ENCODE data around the gene CACNA1I. TPM values are rescaled to one million over a fixed set of nuclear protein-coding genes. Genes with fewer than 3 reads are reported as not detected.

Gene CACNA1I
- polyA plus RNA-seq, 1 donor: 1.1 TPM

DNA sequence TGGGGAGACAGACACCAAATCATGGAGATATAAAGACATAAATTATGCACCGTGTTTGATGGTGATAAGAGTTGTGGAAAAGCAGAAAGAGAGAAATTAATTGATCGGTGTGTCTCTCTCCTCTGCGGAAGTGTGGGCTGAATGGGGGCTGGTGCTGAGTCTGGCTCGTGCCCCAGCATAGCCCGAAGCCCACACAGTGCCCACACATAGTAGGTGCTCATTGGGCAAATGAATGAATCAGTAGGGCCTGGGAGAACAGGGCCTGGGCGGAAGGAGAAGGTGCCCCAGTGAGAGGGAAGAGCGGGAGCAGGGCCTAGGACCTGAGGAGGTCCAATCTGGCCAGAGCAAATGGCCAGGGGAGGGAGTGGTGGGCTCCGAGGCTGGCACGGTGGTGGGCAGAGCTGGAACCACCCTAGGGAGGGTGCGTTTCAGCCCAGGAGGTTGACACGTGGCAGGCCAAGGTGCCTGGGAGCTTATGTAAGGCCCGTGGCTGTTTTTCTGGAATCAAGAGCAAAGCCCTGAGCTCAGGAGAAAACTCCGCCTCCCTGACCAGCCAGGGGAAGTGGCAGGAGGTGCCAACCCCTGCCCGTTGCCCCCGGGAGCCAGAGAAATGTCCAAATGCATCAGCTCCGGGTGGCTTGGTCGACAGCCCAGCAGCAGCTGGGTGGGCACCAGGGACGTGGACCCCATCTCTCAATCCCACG is 2.1 kb upstream of the CACNA1I start:
- no peak for DNase-seq

DNA sequence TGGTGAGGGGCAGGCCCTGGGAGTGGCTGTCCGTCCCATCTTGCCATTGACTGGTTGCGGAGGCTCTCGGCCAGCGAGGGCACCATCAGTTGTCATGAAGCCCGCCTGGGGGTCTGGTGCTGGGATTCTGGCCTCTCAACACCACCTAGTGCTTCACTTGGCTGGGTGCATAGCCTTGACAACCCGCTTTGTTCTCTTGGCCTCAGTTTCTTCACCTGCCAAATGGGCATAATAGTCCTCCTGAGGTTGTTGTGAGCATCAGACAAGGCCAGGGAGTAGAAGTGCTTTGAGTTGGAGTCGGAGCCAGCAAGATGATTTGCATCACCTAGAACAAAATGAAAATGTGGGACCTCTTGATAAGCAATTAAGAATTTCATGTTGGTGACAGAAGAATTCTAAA is 1.5 kb upstream of the CACNA1I start:
- no peak for DNase-seq

DNA sequence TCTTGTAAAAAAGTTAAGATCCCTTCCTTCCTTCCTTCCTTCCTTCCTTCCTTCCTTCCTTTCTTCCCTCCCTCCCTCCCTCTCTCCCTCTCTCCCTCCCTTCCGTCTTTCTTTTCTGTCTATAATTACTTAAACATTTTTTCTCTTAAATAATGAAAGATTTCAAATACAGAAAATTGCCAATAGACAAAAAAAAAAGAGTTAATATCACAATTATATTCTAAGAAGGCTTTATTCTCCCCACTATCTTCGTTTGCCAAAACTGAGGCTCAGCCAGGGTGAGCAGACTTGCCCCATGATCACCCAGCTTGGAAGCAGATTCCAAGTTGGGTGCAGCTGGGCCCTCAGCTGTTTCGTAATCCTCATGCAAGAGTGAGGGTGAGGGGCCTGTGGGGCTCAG is 327 bp upstream of the CACNA1I start:
- no peak for DNase-seq

DNA sequence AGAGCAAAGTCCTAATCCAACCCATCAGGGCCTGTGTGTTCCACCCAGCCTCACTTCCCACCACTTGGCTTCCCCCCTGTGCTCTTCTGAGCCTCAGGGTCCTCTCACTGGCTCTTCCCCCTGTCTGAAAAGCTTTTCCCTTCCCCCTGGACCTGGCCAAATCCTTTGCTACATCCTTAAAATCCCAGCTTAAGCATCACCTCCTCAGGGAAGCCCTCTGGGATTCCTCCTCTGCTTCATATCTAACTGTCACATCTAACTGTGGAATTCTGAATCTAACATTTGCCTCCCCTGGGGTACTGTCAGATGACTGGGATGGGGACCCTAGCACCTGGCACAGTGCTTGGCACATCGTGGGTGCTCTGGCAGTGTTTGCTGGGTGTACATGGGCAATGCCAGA is 985 bp downstream of the CACNA1I start:
- DNase-seq: no peak

GRCh38 chr22:39574779-39575551 is 4.4 kb downstream of the CACNA1I start:
- no peak for DNase-seq

GRCh38 chr22:39575552-39575825 is 4.9 kb downstream of the CACNA1I start:
- no peak for DNase-seq

DNA sequence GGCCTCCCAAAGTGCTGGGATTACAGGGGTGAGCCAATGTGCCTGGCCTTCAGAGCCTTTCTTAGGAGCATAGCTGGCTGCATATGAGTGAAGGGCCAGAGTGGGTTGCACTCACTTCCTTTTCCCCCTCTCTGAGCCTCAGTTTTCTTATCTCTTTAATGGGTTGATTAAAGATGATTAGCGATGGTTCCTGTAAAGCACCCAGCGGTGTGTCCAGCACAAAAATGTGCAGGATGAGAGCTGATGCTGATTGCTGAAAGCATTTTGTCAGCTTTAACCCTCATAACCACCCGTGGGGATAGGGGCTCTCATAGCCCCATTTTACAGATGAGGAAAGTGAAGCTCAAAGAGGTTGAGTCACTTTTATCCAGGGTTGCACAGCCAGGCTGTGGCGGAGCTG is 5.5 kb downstream of the CACNA1I start:
- DNase-seq: no peak

GRCh38 chr22:39577366-39577765 is 6.8 kb downstream of the CACNA1I start:
- no peak for DNase-seq

DNA sequence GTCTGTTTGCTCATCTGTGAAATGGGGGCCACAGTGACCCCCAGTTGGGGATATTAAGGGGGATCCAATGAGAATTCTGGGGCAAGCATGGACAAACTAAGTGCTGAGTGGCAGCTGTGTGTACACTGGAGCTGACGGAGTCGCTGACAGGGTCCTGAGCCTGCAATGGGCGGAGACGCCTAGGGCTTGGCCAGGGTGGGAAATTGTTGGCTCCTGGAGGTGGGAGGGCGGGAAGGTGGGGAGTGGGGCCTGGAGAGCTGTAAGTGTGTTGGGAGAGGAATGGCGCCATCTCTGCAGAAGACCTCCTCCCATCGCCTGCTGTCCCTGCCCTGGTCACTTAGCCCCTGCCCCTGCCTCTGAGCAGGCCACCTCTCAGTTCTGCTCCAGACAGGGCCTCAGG is 7.3 kb downstream of the CACNA1I start:
- DNase-seq: no peak

GRCh38 chr22:39580006-39580441 is 9.5 kb downstream of the CACNA1I start:
- peak; percentile 71 for DNase-seq

GRCh38 chr22:39580795-39581194 is 10.2 kb downstream of the CACNA1I start:
- DNase-seq: no peak

DNA sequence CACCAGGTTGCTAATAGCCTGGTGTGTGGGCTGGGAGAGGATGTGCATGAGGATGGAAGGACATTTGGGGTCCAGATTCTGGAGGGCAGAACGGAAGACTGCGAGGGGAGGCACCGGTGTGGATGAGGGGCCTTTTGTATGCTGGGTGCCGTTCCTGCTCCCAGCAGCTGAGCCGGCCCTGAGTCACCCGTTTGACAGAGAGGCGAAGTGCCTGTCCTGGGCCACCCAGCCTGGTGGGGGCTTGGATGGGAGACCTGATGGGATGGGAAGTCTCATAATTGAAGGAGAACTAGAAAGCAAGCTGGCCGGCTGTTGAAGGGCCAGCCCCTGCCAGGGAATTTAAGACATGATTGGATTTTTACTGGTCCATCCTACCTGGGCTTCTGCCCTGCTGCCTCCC is 10.8 kb downstream of the CACNA1I start:
- no peak for DNase-seq

- DNase-seq: no peak
Measured at GRCh38 chr22:39583066-39583667, 12.6 kb downstream of the CACNA1I start.

GRCh38 chr22:39589875-39590274 is 19.3 kb downstream of the CACNA1I start:
- DNase-seq: no peak

DNA sequence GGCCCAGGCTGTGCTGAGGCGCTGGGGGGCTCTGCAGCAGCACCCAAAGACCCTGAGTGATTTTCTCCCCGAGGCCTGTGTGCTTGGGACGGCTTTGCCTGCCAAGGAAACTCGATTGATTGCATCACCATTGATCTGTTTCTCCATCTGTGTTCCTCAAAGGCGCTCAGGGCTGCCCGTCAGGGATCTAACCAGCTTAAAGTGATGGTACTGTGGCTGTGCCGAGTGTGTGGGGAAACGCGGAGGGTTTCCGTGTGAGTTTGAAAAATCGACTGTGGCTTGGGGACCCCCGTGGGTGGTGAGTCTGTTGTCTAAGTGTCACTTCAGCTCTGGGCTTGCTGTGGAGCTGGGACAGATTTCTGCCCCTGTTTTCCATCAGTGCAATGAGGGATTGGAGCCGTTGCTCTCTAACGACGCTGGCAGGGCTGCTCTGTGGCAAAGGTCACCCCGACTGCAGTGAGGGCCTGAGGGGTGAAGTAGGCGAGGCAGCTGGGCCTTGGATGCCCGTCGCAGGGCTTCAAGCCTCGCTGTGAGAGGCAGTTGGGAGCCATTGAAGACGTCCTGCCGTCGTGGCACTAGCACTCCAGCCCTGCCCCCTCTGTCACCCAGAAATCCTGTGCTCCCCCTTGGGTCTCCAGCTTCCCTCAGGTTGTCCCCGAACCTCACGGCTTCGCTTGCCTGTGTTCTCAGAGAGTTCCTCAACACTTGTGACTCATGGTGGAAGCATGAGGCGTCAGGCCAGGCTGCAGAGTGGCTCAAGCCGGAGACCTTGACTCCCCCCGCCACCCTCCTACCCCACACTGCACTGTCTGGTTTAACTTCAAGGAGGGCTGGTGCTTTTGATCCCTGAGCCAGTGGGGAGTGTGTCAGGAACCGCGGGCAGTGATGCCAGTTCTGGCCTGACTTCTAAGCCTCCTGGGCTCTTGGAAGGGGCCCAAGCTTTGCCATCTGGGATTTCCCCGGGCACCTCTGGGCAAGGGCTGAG is 21.8 kb downstream of the CACNA1I start:
- no peak for DNase-seq

DNA sequence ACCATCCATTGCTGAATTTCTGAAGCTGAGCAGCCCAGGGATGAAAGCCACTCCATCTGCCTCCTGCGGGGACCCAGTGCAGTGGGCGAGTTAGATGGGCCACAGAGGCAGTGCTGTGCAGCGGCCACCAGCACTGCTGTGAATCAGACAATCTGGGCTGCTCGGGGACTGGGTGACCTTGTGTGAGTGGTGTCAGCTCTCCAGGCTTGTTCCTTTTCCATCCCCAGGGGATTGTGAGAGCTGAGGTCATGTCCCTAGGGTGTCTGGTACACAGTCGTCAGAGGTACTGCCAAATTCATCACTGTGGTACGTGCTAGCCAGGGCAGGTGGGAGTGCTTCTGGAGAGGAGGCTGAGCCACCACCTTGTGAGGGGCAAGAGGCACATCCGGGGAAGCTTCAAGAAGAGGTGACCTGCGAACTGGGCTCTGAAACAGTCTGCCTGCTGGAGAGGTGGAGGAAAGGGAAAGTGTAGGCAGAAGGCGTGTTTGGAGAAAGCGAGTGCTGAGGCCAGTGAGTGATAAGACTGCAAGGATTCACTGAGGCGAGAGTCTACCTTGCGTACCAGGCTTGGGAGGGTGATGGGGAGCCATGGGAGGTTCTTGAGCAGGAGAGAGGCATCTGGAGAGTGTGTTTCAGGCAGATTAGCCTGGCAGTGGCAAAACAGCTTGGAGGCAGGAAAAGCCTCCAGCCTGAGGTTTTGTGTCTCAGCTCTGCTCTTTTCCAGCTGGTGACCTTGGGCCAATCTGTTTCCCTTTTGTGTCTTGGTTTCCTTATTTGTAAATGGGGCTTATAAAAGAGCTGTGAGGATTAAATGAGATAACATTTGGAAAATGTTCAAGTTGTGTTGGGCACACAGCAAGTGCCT is 22.7 kb downstream of the CACNA1I start:
- DNase-seq: no peak

DNA sequence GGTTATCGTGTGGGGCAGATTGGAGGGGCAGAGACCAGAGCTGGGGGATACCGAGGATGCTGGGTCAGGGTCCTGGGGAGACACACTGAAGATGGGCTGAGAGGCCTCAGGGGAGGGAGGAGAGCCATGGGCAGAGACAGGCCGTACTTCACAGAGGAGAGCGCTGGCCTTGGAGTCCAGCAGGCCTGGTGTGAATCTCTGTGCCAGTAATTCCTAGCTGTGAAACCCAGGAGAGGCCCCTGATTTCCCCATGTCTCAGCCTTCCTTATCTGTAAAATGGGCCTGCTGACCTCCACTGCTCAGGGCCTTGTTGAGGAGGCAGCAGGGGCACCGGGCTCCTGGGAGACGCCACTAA is 23.4 kb downstream of the CACNA1I start:
- no peak for DNase-seq

GRCh38 chr22:39594411-39594810 is 23.9 kb downstream of the CACNA1I start:
- no peak for DNase-seq

DNA sequence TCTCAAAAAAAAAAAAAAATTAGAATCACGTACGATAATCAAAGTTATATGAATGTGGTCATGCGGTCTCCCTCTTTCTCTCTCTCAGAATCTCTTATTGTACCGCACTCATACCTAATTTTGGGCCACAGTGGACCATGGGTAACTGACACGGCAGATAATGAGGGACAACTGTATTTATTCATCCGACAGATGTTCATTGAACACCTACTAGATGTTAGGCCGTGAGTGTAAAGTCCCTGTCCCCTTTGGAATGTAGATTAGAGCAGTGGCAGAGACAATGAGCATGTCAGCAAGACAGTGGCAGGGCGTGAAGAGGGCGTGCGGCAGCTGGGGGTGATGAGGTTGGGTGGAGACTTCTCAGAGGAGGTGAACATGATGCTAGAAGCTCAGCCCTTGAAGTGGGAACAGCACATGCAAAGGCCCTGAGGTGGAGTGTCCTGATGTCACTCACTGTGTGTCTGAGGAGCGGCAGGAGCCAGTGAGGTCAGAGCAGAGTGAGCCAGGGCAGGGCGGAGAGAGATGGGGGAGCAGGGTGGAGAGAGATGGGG is 25.1 kb downstream of the CACNA1I start:
- DNase-seq: no peak

GRCh38 chr22:39596601-39597000 is 26.0 kb downstream of the CACNA1I start:
- DNase-seq: no peak

GRCh38 chr22:39597236-39597869 is 26.8 kb downstream of the CACNA1I start:
- no peak for DNase-seq
